ENCODE results near the gene RNF225. TPM values are rescaled to one million over a fixed set of nuclear protein-coding genes. Genes with fewer than 3 reads are reported as not detected.

Gene RNF225
- total RNA-seq, 2 experiments from 2014 or later, result 1.7 to 2.1 TPM

DNA sequence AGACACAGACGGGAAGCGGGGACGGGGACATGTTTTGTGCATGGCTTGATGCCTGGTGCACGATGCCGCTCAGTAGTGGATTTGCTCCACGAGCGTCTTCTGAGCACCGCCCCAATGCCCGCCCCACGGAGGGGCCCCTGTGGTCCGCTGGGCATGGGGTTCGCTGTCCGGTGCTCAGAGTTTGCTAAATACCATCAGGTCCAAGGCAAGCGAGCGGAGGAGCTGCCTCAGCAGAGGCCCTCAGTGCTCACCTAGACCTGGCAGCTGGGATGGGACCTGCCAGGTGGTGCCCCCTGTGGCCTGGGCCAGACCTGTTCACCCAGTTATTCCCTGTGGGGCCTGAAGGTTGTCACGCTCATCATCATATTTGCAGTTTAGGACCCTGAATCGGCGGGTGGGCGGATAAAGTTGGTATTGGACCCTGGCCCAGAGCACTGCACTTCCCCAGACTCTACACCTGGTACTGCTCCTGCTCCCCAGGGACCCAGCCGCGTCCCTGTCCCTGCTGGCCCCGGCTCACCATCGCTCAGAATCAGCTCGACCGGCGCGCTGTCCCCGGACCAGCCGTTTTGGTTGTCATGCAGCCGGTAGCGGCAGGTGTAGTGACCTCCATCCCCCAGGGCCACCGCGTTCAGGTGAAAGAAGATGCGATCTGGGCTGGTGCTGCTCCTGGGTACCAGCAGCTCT is 44.4 kb upstream of the RNF225 start:
- ChIA-PET POLR2A (no interaction called here), CTCF (ENCODE audit: unreplicated experiment) (interaction anchor here (0.6 kb wide), 1 partner anchor 31 kb away, joined by 5 read pairs; no protein-coding TSS in a partner anchor)
- BruUV-seq (replicated peaks), result no TSS peak
- no peak for DNase-seq (ENCODE audit: low spot score)
- no peaks in the 10 kb centered on the region for H3K9me3 ChIP-seq (ENCODE audit: low read length)
- peaks cover 18% of the 10 kb centered on the region for H3K4me1 ChIP-seq (ENCODE audit: insufficient read depth, low read length, poor library complexity, severe bottlenecking)
- H3K27ac ChIP-seq (ENCODE audit: low read depth, low read length, poor library complexity, severe bottlenecking), result no peak overlapping the region
- H3K36me3 ChIP-seq (ENCODE audit: insufficient read depth, low read length), result peaks cover 5% of the 10 kb centered on the region; the same call in 1 of the 2 replicates
- TF ChIP-seq EZH2phosphoT487 (IDR thresholded peaks at IDR 0.05; ENCODE audit: borderline replicate concordance, low read depth, low read length) (no peak), CTCF (conservative IDR thresholded peaks at IDR 0.05; ENCODE audit: low read length) (no peak)
- H4K20me1 ChIP-seq (ENCODE audit: insufficient read depth, low read length), result peaks cover 4% of the 10 kb centered on the region; the same call in 1 of the 2 replicates
- H3K9me2 ChIP-seq (ENCODE audit: insufficient read depth, low read length), result no peaks in the 10 kb centered on the region
- peaks cover 11% of the 10 kb centered on the region for H3K79me2 ChIP-seq (ENCODE audit: insufficient read depth, low read depth, low read length)
- no peak overlapping the region for H2AFZ ChIP-seq (ENCODE audit: low read length)
- H3K4me3 ChIP-seq (ENCODE audit: low read depth, low read length, poor library complexity, severe bottlenecking), result no peak overlapping the region
- no peak overlapping the region for H3K4me2 ChIP-seq (ENCODE audit: low read length)
- intact Hi-C loops (cut with micrococcal nuclease; ENCODE audit: unreplicated experiment), result no loop called here

DNA sequence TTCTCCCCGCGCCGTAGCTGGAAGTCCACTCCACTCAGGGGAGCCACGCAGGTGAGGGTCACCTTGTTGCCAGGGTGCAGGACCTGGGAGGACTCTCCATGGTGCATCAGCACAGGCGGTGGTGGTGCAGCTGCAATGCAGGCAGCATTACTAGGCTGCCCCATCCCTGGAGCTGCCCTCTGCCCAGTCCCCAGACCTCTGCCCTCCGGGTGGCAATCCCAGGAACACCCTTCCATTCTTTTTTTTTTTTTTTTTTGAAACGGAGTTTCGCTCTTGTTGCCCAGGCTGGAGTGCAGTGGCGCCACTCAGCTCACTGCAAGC is 43.9 kb upstream of the RNF225 start:
- peaks cover 16% of the 10 kb centered on the region for H3K4me1 ChIP-seq (ENCODE audit: insufficient read depth, low read length, poor library complexity, severe bottlenecking)
- CTCF ChIA-PET (ENCODE audit: unreplicated experiment), result interaction anchor here (0.6 kb wide), 1 partner anchor 30 kb away, joined by 5 read pairs; no protein-coding TSS in a partner anchor
- no peak for DNase-seq (ENCODE audit: low spot score)
- H3K9me2 ChIP-seq (ENCODE audit: insufficient read depth, low read length), result no peaks in the 10 kb centered on the region
- no peak overlapping the region for H3K4me3 ChIP-seq (ENCODE audit: low read depth, low read length, poor library complexity, severe bottlenecking)
- peaks cover 5% of the 10 kb centered on the region; the same call in 1 of the 2 replicates for H3K36me3 ChIP-seq (ENCODE audit: insufficient read depth, low read length)
- H3K9me3 ChIP-seq (ENCODE audit: low read length), result no peaks in the 10 kb centered on the region
- POLR2A ChIA-PET, result no interaction called here
- no peak overlapping the region for H2AFZ ChIP-seq (ENCODE audit: low read length)
- H3K79me2 ChIP-seq (ENCODE audit: insufficient read depth, low read depth, low read length), result peaks cover 11% of the 10 kb centered on the region
- intact Hi-C loops (cut with micrococcal nuclease; ENCODE audit: unreplicated experiment), result no loop called here
- peaks cover 4% of the 10 kb centered on the region; the same call in 1 of the 2 replicates for H4K20me1 ChIP-seq (ENCODE audit: insufficient read depth, low read length)
- no peak overlapping the region for H3K4me2 ChIP-seq (ENCODE audit: low read length)
- BruUV-seq (replicated peaks), result no TSS peak
- no peak overlapping the region for H3K27ac ChIP-seq (ENCODE audit: low read depth, low read length, poor library complexity, severe bottlenecking)
- TF ChIP-seq CTCF (conservative IDR thresholded peaks at IDR 0.05; ENCODE audit: low read length), result no peak
- TF ChIP-seq EZH2phosphoT487 (IDR thresholded peaks at IDR 0.05; ENCODE audit: borderline replicate concordance, low read depth, low read length), result no peak

- Histone ChIP-seq H3K4me1 (ENCODE audit: insufficient read depth, low read length, poor library complexity, severe bottlenecking) (peaks cover 12% of the 10 kb centered on the region), H3K4me3 (ENCODE audit: low read depth, low read length, poor library complexity, severe bottlenecking) (no peak overlapping the region), H3K27ac (ENCODE audit: low read depth, low read length, poor library complexity, severe bottlenecking) (no peak overlapping the region), H3K36me3 (ENCODE audit: insufficient read depth, low read length) (peaks cover 5% of the 10 kb centered on the region; the same call in 1 of the 2 replicates), H2AFZ (ENCODE audit: low read length) (no peak overlapping the region), H3K4me2 (ENCODE audit: low read length) (no peak overlapping the region), H3K9me3 (ENCODE audit: low read length) (no peaks in the 10 kb centered on the region), H4K20me1 (ENCODE audit: insufficient read depth, low read length) (peaks cover 4% of the 10 kb centered on the region; the same call in 1 of the 2 replicates), H3K79me2 (ENCODE audit: insufficient read depth, low read depth, low read length) (peaks cover 11% of the 10 kb centered on the region), H3K9me2 (ENCODE audit: insufficient read depth, low read length) (no peaks in the 10 kb centered on the region)
- no peak for DNase-seq (ENCODE audit: low spot score)
- no TSS peak for BruUV-seq (replicated peaks)
- ChIA-PET CTCF (ENCODE audit: unreplicated experiment) (no interaction called here), POLR2A (no interaction called here)
- TF ChIP-seq CTCF (conservative IDR thresholded peaks at IDR 0.05; ENCODE audit: low read length) (no peak), EZH2phosphoT487 (IDR thresholded peaks at IDR 0.05; ENCODE audit: borderline replicate concordance, low read depth, low read length) (no peak)
- intact Hi-C loops (cut with micrococcal nuclease; ENCODE audit: unreplicated experiment), result no loop called here
Measured at GRCh38 chr19:58351990-58352755, 43.3 kb upstream of the RNF225 start.

Measured in OCI-LY7 (cell line).